Large intestine (tissue), 3 donors: ENCODE data around the gene PI16. TPM values are rescaled to one million over a fixed set of nuclear protein-coding genes. Genes with fewer than 3 reads are reported as not detected.
"Not testable (repeated sequence)": the region's sequence is repeated elsewhere in the genome, so short reads cannot be mapped to it uniquely, and the experiment has no call there.

Experiments used
- DNase-seq, 2 donors: peaks; one replicate each; pipeline versions ENCODE4 v3.0.0 to v3.0.0-alpha.2; 2013
- H3K27ac ChIP-seq: one replicate; pipeline ENCODE4 v1.5.1; 2013; ENCODE audit warnings: low read length
- H3K27me3 ChIP-seq: 2 replicates; pipeline ENCODE4 v1.6.1; 2013; ENCODE audit warnings: low read length; ENCODE audit not compliant: control insufficient read depth, insufficient read depth
- H3K36me3 ChIP-seq: 2 replicates; pipeline ENCODE4 v1.6.1; 2013; ENCODE audit warnings: low read length; ENCODE audit not compliant: control insufficient read depth, insufficient read depth
- H3K4me1 ChIP-seq: one replicate; pipeline ENCODE4 v1.6.1; 2013; ENCODE audit warnings: low read length; ENCODE audit not compliant: control insufficient read depth, insufficient read depth
- H3K4me3 ChIP-seq: one replicate; pipeline ENCODE4 v1.5.1; 2013; ENCODE audit warnings: low read length
- H3K9me3 ChIP-seq: one replicate; pipeline ENCODE4 v1.6.1; 2013; ENCODE audit warnings: mild to moderate bottlenecking, low read depth, low read length, moderate library complexity; ENCODE audit not compliant: control insufficient read depth
- WGBS: methylation state at CpG from one replicate; pipeline ENCODE4 v1.1.5; 2013; ENCODE audit warnings: low lambda C conversion rate; ENCODE audit not compliant: insufficient coverage; 5-methylcytosine and 5-hydroxymethylcytosine counted together
- polyA plus RNA-seq: library from polyadenylated mRNA; unstranded; fragments of 120-200 nt; gene quantifications from one replicate; pipeline ENCODE4 v1.2.1, GENCODE V29; 2013

PI16 gene
- polyA plus RNA-seq, 1 donor, result 0.81 TPM

DNA sequence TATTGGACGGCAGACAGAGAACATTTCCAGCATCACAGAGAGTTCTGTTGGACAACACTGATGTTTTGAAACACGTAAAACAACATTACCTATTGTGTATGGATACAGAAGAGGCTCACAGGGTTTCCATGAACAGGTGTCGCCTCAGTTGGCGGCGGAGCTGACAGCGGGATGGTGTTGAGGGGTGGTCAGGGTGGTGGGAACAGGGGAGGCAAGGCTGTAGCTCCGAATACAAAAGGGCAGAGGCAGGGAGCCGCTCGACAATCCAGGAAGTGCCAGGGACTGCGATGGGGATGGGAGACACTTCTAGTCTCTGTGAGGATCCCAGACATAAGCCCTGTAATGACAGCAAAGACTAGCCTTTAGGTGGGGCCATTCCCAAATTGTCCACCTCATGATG is 14.5 kb upstream of the PI16 start:
- no CpG with 5 or more reads among the region's 10 CpGs for WGBS
- no peaks in the 10 kb centered on the region for H3K4me1 ChIP-seq
- H3K9me3 ChIP-seq, result peaks cover 3% of the 10 kb centered on the region
- H3K27me3 ChIP-seq, result no peaks in the 10 kb centered on the region
- no peak overlapping the region for H3K27ac ChIP-seq
- no peak for DNase-seq
- H3K4me3 ChIP-seq, result no peak overlapping the region
- no peaks in the 10 kb centered on the region for H3K36me3 ChIP-seq

DNA sequence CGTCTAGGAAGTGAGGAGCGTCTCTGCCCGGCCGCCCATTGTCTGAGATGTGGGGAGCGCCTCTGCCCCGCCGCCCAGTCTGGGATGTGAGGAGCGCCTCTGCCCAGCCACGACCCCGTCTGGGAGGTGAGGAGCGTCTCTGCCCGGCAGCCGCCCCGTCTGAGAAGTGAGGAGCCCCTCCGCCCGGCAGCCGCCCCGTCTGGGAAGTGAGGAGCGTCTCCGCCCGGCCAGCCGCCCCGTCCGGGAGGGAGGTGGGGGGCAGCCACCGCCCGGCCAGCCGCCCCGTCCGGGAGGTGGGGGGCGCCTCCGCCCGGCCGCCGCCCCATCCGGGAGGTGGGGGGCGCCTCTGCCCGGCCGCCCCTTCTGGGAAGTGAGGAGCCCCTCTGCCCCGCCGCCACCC is 13.0 kb upstream of the PI16 start:
- not testable (repeated sequence) for H3K4me3 ChIP-seq, H3K4me1 ChIP-seq, H3K36me3 ChIP-seq, H3K9me3 ChIP-seq, H3K27me3 ChIP-seq, H3K27ac ChIP-seq, DNase-seq
- WGBS, result no CpG with 5 or more reads among the region's 40 CpGs

DNA sequence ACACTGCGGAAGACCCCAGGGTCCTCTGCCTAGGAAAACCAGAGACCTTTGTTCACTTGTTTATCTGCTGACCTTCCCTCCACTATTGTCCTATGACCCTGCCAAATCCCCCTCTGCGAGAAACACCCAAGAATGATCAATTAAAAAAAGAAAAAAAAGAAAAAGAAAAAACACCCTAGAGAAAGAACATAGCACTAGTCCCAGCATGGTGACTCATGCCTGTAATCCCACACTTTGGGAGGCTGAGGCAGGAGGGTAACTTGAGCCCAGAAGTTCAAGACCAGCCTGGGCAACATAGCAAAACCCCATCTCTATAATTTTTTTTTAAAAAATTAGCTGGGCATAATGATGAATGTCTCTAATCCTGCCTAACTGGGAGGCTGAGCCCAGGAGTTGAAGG is 12.2 kb upstream of the PI16 start:
- no CpG with 5 or more reads among the region's 2 CpGs for WGBS
- H3K9me3 ChIP-seq, H3K27me3 ChIP-seq, DNase-seq, H3K36me3 ChIP-seq, H3K27ac ChIP-seq, H3K4me3 ChIP-seq, H3K4me1 ChIP-seq: not testable (repeated sequence)

DNA sequence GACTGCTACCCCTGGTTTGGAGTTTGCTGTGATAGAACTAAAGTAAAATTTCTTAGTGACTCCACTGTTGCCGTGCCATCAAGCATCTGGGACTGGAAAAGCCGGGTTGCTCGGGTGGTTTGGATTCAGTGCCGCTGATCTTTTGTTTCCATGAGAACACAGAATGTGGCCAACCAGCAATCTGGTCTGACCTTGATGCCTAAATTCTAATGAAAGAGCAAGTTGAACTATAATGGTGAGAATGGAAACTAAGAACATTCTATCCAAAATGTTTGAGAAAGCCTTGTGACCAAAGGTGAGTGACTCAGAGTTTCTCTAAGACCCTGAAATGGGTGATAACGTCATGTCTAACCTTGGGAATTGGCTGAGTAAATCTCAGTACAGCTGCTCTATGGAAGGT is 9.9 kb upstream of the PI16 start:
- Histone ChIP-seq H3K27ac (no peak overlapping the region), H3K9me3 (peaks cover 3% of the 10 kb centered on the region), H3K4me3 (no peak overlapping the region), H3K36me3 (no peaks in the 10 kb centered on the region), H3K27me3 (no peaks in the 10 kb centered on the region), H3K4me1 (no peaks in the 10 kb centered on the region)
- no peak for DNase-seq
- WGBS, result no CpG with 5 or more reads among the region's 5 CpGs

DNA sequence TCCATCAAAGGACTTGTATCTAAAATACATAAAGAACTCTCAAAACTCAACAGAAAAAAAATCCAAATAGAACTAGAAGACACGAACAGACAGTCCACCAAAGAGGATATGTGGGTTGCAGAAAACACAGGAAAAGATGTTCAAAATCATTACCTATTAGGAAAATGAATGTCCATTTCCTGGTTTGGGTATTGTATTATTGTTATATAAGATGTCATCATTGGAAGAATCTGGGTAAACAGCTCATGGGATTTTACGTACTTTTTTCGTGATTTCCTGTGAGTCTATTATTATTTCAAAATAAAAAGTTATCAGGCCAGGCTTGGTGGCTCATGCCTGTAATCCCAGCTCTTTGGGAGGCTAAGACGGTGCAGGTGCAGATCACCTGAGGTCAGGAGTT is 9.2 kb upstream of the PI16 start:
- Histone ChIP-seq H3K36me3 (no peaks in the 10 kb centered on the region), H3K9me3 (peaks cover 3% of the 10 kb centered on the region), H3K4me3 (no peak overlapping the region), H3K27me3 (no peaks in the 10 kb centered on the region), H3K27ac (no peak overlapping the region), H3K4me1 (no peaks in the 10 kb centered on the region)
- 100% methylated on average over 2 of the region's 4 CpGs for WGBS
- no peak for DNase-seq

DNA sequence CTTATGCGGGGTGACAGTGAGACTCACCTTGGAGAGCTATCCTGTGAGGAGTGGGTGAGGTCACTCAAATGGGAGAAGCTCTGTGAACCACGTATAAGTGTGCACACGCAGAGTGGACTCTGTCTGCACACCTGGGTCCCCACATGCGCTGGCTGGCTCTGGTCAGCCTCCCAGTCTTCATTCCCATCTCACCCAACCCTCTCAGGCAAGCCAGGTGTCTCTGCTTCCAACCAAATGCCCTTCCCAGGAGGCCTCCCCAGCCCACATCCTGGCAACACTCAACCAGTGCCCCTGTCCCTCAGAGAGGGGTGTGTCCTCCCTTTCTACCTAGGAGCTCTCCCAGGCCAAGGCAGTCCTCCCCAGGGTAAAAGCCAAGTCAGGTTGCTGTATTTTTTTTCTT is 8.0 kb upstream of the PI16 start:
- DNase-seq, result no peak
- Histone ChIP-seq H3K4me3 (no peak overlapping the region), H3K27ac (no peak overlapping the region), H3K36me3 (no peaks in the 10 kb centered on the region), H3K9me3 (no peaks in the 10 kb centered on the region), H3K4me1 (no peaks in the 10 kb centered on the region), H3K27me3 (no peaks in the 10 kb centered on the region)
- no CpG with 5 or more reads among the region's 4 CpGs for WGBS

DNA sequence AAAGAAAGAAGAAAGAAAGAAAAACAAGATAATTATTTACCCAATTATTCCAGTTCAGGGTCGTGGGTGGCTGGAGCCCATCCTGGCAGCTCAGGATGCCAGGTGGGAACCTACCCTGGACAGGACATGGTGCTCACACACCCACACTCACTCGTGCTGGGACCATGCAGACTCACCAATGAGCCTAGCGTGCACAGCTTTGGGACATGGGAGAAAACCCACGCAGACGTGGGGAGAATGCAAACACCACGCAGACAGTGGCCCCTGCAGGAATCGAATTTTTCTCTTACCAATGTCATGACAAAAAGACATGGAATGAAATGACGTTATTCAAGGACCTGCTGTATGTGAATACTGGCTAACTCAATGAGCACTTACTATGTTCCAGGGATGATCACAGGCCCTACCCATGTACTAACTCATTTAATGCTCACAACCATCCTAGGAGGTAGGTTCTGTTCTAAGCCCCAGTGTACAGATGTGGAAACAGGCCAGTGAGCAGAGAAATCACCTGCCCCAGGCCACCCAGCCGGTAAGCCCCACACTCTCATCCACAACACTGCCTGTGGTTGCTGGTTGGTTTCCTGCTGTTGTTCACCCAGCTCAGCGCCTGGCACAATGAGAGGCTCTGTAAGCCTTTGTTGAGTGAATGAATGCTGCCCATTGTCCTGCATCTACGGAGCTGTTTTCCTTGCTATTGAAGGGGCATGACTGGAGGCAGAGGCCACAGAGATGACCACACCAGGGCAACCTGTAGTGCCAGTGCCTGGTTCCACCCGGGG is 6.8 kb upstream of the PI16 start:
- Histone ChIP-seq H3K4me3 (no peak overlapping the region), H3K27ac (no peak overlapping the region), H3K36me3 (no peaks in the 10 kb centered on the region), H3K9me3 (no peaks in the 10 kb centered on the region), H3K27me3 (no peaks in the 10 kb centered on the region), H3K4me1 (no peaks in the 10 kb centered on the region)
- WGBS, result no CpG with 5 or more reads among the region's 12 CpGs
- no peak for DNase-seq

DNA sequence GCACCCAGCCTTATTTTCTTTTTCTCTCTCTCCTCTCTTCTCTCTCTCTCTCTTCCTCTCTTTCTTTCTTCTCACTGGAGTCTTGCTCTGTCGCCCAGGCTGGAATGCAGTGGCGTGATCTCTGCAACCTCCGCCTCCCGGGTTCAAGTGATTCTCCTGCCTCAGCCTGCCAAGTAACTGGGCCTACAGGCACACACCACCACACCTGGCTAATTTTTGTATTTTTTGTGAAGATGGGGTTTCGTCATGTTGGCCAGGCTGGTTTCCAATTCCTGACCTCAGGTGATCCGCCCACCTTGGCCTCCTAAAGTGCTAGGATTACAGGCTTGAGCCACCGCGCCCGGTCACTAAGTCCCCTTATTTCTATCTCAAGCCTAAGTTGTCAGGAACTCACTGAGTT is 5.5 kb upstream of the PI16 start:
- H3K4me1 ChIP-seq, H3K27ac ChIP-seq, H3K4me3 ChIP-seq, DNase-seq, H3K9me3 ChIP-seq, H3K36me3 ChIP-seq, H3K27me3 ChIP-seq: not testable (repeated sequence)
- WGBS, result 60% methylated on average over 1 of the region's 9 CpGs

DNA sequence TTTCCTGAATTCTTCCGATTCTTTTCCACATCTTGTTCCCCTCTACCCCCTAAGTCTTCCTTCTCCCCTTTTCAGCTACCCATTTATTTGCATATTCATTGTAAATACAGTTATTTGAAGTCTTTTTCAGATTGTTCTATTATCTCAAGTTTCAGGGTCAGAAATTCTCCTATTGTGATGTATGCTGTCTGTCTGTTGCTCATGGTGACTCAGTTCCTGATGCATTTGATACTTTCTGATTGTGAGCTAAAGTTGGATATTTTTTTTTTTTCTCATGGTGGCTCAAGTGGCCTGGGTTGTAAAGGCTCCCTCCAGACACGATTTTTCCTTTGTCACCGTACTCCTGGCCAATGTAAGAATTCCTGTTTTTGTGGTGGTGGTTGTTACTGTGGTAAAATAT is 4.9 kb upstream of the PI16 start:
- Histone ChIP-seq H3K27ac (no peak overlapping the region), H3K27me3 (no peaks in the 10 kb centered on the region), H3K4me3 (no peak overlapping the region), H3K36me3 (no peaks in the 10 kb centered on the region), H3K4me1 (no peaks in the 10 kb centered on the region), H3K9me3 (no peaks in the 10 kb centered on the region)
- no peak for DNase-seq
- 83% methylated on average over 1 of the region's 3 CpGs for WGBS

DNA sequence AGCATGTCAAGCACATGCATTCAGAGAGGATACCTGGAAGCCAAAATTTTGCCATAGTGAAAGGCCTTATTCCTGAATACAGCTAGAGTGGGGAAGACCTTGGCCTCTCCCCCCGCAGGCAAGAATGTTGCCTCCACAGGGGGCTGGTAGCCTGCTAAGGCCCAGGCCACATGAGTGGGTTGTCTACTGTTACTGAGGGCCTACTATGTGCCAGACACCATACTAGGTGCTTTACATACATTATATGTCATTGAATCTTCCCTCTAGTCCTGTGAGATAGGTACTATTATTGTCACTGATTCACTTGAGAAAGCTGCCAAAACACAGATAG is 642 bp upstream of the PI16 start:
- Histone ChIP-seq H3K4me3 (no peak overlapping the region), H3K9me3 (no peaks in the 10 kb centered on the region), H3K27me3 (no peaks in the 10 kb centered on the region), H3K27ac (no peak overlapping the region), H3K36me3 (no peaks in the 10 kb centered on the region), H3K4me1 (no peaks in the 10 kb centered on the region)
- no peak for DNase-seq
- no CpG with 5 or more reads among the region's 1 CpG for WGBS

DNA sequence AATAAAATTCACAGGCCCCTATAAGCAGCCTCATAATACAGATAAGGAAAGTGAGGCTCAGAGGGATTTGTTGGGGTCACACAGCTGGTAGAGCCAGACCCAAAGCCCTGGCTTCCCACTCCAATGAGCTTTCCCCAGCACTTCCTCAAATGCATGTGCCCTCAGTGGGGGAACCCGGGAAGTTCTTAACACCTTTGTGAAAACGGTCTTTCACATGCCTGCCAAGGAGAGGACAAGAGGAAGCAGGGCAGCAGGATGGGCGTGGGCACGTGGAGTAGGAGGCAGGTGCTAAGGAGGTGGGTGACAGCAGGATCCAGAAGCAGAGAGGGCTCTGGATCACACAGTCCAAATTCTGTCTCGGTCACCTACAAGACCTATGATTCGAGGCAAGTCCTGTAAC is 598 bp downstream of the PI16 start:
- Histone ChIP-seq H3K4me3 (no peak overlapping the region), H3K9me3 (no peaks in the 10 kb centered on the region), H3K4me1 (no peaks in the 10 kb centered on the region), H3K36me3 (no peaks in the 10 kb centered on the region), H3K27ac (no peak overlapping the region), H3K27me3 (no peaks in the 10 kb centered on the region)
- no CpG with 5 or more reads among the region's 6 CpGs for WGBS
- DNase-seq, result no peak
